HepG2 (cell line): Measurements from ENCODE around the gene FKBP1A.

Source experiments
- AFF4 ChIP-seq: sonication (generic); formaldehyde crosslinking; IDR thresholded peaks from 2 replicates; pipeline ENCODE4 v1.4.0; 2020; ENCODE audit warnings: missing genetic modification reagents
- POLR2A ChIP-seq, 2 experiments: IDR thresholded peaks; 2 replicates each; pipeline ENCODE4 v1.6.1; 2011; ENCODE audit warnings: low read depth in 2 of 2, low read length in 2 of 2, mild to moderate bottlenecking in 1 of 2, moderate library complexity in 1 of 2; ENCODE audit not compliant: insufficient read depth in 1 of 2
- REXO4 ChIP-seq: sonication (generic); formaldehyde crosslinking; IDR thresholded peaks from 2 replicates; pipeline ENCODE4 v1.8.0; 2022; ENCODE audit warnings: missing genetic modification reagents, mild to moderate bottlenecking, borderline replicate concordance
- ZNF343 ChIP-seq: sonication (generic); formaldehyde crosslinking; IDR thresholded peaks from 2 replicates; pipeline ENCODE4 v1.4.0; 2020; ENCODE audit warnings: mild to moderate bottlenecking, missing genetic modification reagents

- TF ChIP-seq POLR2A (IDR thresholded peaks at IDR 0.05; ENCODE audit: insufficient read depth in 1 of 2, low read depth in 2 of 2, low read length in 2 of 2) (no peak), ZNF343 (no peak), REXO4 (CRISPR knock-in tag) (no peak), AFF4 (no peak)
These were observed 22.9 kb downstream of the FKBP1A start for GRCh38 chr20:1369970-1370369.
